C4-2B (cell line): ENCODE measurements around the gene OR14A16.

Experiments
- H3K27ac ChIP-seq: fragments of 450-650 bp; 2 replicates; pipeline ENCODE4 v1.5.1; 2017
- CTCF ChIP-seq: fragments of 450-650 bp; conservative IDR thresholded peaks from 2 replicates; pipeline ENCODE4 v1.5.1; 2017; ENCODE audit warnings: mild to moderate bottlenecking
- ZFX ChIP-seq: fragments of 450-650 bp; IDR thresholded peaks from 2 replicates; pipeline ENCODE4 v1.6.1; 2017

The OR14A16 gene

GRCh38 chr1:247824023-247824422 lies at the start of gene OR14A16:
TSS of gene OR14A16 (minus strand) at chr1:247824119. CDS start at chr1:247815729, 8,390 bp downstream.
- TF ChIP-seq ZFX (no peak), CTCF (no peak)
- no peak within 1 kb of the TSS for H3K27ac ChIP-seq

- no peak overlapping the region for H3K27ac ChIP-seq
- no peak for TF ChIP-seq CTCF
Observed at GRCh38 chr1:247865416-247865815, 41.5 kb upstream of the OR14A16 start.

- TF ChIP-seq ZFX, result no peak
- TF ChIP-seq CTCF, result no peak
- H3K27ac ChIP-seq, result no peak overlapping the region
Observed at GRCh38 chr1:247864644-247865043, 40.7 kb upstream of the OR14A16 start.

- TF ChIP-seq ZFX (no peak), CTCF (no peak)
- no peak overlapping the region for H3K27ac ChIP-seq
Observed at GRCh38 chr1:247862756-247863155, 38.8 kb upstream of the OR14A16 start.

GRCh38 chr1:247857985-247858619 lies 34.2 kb upstream of the OR14A16 start:
- TF ChIP-seq ZFX (no peak), CTCF (no peak)
- no peak overlapping the region for H3K27ac ChIP-seq

- H3K27ac ChIP-seq, result no peak within 1 kb of the TSS
- TF ChIP-seq ZFX (no peak), CTCF (peak; percentile 16)
Observed at GRCh38 chr1:247857069-247857984, 33.4 kb upstream of the OR14A16 start, which contains the start of gene TRIM58. TSS of gene TRIM58 (plus strand) at chr1:247857187. CDS start at chr1:247857247, 60 bp downstream.

- TF ChIP-seq ZFX (no peak), CTCF (no peak)
- no peak overlapping the region for H3K27ac ChIP-seq
Observed at GRCh38 chr1:247855911-247856310, 32.0 kb upstream of the OR14A16 start.
